Sigmoid colon (tissue), 4 donors: ENCODE measurements around the gene ZNF408.

Source experiments
- EP300 ChIP-seq, 4 donors: sonication (generic); formaldehyde crosslinking; IDR thresholded peaks; one replicate each; pipeline ENCODE4 v1.6.1; 2017; ENCODE audit warnings: antibody characterized with exemption in 4 of 4
- POLR2A ChIP-seq, 2 donors: fragments of 450-650 bp; IDR thresholded peaks; one replicate each; pipeline ENCODE4 v1.6.1; 2016; ENCODE audit warnings: antibody characterized with exemption in 2 of 2, mild to moderate bottlenecking in 2 of 2, moderate library complexity in 2 of 2
- TF ChIP-seq, protein P1 (sequence below), 4 experiments: fragments of 450-650 bp in 3 of 4; fragments of 200-600 bp in 1 of 4; IDR thresholded peaks; one replicate each; pipeline ENCODE4 v1.5.1; 2016 to 2019; ENCODE audit warnings: antibody characterized with exemption in 4 of 4, mild to moderate bottlenecking in 3 of 4, moderate library complexity in 2 of 4

DNA sequence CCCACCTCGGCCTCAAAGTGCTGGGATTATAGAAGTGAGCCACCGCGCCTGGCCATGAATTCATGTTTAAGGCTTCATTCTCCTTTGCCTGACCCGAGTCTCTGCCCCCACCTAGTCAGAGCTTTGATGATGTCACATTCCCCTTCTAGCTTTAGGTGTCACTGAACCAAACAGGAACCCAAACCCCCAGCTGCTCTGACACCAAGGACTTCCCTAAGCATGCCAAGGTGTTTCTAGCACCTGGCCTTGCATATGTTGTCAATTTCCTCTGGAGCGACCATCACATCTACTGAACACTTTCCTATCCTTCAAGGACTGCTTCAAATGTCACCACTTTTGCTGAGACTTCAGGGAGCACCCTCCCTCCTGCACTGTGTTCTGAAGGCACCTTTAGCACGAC is 20.5 kb downstream of the ZNF408 start:
- no peak for TF ChIP-seq EP300 (IDR thresholded peaks at IDR 0.05)
- TF ChIP-seq POLR2A (IDR thresholded peaks at IDR 0.05), result no peak
- TF ChIP-seq, protein P1, sequence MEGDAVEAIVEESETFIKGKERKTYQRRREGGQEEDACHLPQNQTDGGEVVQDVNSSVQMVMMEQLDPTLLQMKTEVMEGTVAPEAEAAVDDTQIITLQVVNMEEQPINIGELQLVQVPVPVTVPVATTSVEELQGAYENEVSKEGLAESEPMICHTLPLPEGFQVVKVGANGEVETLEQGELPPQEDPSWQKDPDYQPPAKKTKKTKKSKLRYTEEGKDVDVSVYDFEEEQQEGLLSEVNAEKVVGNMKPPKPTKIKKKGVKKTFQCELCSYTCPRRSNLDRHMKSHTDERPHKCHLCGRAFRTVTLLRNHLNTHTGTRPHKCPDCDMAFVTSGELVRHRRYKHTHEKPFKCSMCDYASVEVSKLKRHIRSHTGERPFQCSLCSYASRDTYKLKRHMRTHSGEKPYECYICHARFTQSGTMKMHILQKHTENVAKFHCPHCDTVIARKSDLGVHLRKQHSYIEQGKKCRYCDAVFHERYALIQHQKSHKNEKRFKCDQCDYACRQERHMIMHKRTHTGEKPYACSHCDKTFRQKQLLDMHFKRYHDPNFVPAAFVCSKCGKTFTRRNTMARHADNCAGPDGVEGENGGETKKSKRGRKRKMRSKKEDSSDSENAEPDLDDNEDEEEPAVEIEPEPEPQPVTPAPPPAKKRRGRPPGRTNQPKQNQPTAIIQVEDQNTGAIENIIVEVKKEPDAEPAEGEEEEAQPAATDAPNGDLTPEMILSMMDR (IDR thresholded peaks at IDR 0.05), result no peak
